Measurements from ENCODE around the gene THOC5. TPM values are rescaled to one million over a fixed set of nuclear protein-coding genes. Genes with fewer than 3 reads are reported as not detected.
A peak's percentile ranks its signal among the peaks of the same experiment; 100 is the strongest.

The THOC5 gene
- total RNA-seq (2014; rRNA removed; shearing (Covaris generic)) (50.3 and 53.4 TPM in 2 replicates), polyA plus RNA-seq (2016; fragmentation: Nextera tagmentation; extraction: Ambion mirVana) (24.3 and 24.6 TPM in 2 replicates)
- long read RNA-seq, full-length matches to known transcripts, result 31 of 41 reads
- long read RNA-seq, partial matches to known transcripts, result 3 of 41 reads
- long read RNA-seq, other reads (novel, unspliced or antisense), result 7 of 41 reads

DNA sequence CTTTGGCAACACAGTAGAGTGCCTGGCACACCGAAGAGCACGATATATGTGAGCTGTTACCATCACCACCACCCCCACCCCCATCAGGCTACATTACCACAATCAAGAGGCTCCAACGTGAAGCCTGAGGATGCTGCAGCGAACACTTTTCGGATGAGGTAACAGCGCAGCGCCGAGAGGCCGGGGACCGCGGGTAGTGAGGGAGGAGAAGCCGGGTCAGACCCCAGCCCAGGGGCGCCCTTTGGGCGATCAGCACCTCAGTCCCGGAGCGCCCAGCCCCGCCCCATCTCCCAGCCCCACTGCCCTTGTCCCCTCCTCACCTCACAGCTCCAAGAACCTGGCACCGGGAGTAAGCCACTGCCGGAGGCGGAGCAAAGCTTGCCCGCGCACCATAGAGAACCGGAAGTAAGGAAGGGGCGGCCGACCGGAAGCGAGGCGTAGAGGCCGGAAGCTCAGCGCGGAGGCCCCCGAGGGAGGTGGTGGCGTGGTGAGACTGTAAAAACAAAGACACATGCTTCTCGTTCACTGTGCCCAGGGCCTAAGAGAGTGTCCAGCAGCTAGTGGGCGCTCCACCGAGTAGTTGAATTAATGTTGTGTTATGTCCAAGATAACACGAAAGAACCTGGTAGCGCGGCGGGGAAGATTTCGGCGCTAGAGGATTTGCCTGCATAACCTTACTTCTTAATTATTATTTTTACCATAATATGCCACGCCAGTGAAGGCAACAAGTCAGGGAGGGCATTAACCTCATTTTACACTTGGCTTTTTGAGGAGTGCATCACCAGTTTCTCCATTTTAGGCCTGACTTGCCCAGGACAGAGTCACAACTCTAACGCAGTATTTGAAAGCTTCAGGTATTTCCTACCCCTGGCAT is at the start of gene THOC5:
THOC5 (minus strand) TSS at position 407 of the 874 bp plus-strand sequence. CDS start 4,610 bp downstream, outside the sequence.
- Histone ChIP-seq H3K27me3 (ENCODE audit: insufficient read depth) (no peaks in the 10 kb centered on the region), H3K36me3 (ENCODE audit: insufficient read depth) (peaks cover 38% of the 10 kb centered on the region), H3K27ac (ENCODE audit: low read depth) (peak within 1 kb of the TSS; percentile 94), H4K20me1 (replicated peaks; ENCODE audit: insufficient read depth) (no peaks in the 10 kb centered on the region; the same call in 1 of the 2 replicates), H3K4me1 (ENCODE audit: insufficient read depth) (no peaks in the 10 kb centered on the region), H2AFZ (peak within 1 kb of the TSS; percentile 96), H3F3A (replicated peaks; ENCODE audit: low read depth) (peaks cover 10% of the 10 kb centered on the region; the same call in 1 of the 2 replicates), H3K4me2 (peak within 1 kb of the TSS; percentile 75), H3K9me2 (ENCODE audit: insufficient read depth) (no peaks in the 10 kb centered on the region), H3K4me3 (peak within 1 kb of the TSS; percentile 97), H3K79me2 (replicated peaks; ENCODE audit: insufficient read depth) (peaks cover 17% of the 10 kb centered on the region)
- Mint-ChIP-seq H3K4me1 (peaks cover 3% of the 10 kb centered on the region; the same call in 2 of the 3 replicates), H3K27ac (peak within 1 kb of the TSS; percentile 95), H3K27me3 (ENCODE audit: insufficient read depth, low read depth, poor library complexity) (peaks cover 6% of the 10 kb centered on the region), H3K4me3 (peak within 1 kb of the TSS; percentile 98), H3K36me3 (ENCODE audit: low read depth) (peaks cover 68% of the 10 kb centered on the region), H3K9me3 (peaks cover 4% of the 10 kb centered on the region; the same call in 2 of the 3 replicates)
- DNase-seq (ENCODE audit: low spot score), result peak; percentile 98
- TF ChIP-seq JUNB (IDR thresholded peaks at IDR 0.05; ENCODE audit: unreplicated experiment) (no peak), POLR2AphosphoS5 (IDR thresholded peaks at IDR 0.05; ENCODE audit: low read depth) (peak; percentile 82), CREB1 (CRISPR knock-in tag; IDR thresholded peaks at IDR 0.05; ENCODE audit: low read depth) (peak; percentile 32; the same call in 1 of the 2 replicates), ZNF114 (CRISPR knock-in tag; IDR thresholded peaks at IDR 0.05) (no peak)
- TF ChIP-seq, protein P1, sequence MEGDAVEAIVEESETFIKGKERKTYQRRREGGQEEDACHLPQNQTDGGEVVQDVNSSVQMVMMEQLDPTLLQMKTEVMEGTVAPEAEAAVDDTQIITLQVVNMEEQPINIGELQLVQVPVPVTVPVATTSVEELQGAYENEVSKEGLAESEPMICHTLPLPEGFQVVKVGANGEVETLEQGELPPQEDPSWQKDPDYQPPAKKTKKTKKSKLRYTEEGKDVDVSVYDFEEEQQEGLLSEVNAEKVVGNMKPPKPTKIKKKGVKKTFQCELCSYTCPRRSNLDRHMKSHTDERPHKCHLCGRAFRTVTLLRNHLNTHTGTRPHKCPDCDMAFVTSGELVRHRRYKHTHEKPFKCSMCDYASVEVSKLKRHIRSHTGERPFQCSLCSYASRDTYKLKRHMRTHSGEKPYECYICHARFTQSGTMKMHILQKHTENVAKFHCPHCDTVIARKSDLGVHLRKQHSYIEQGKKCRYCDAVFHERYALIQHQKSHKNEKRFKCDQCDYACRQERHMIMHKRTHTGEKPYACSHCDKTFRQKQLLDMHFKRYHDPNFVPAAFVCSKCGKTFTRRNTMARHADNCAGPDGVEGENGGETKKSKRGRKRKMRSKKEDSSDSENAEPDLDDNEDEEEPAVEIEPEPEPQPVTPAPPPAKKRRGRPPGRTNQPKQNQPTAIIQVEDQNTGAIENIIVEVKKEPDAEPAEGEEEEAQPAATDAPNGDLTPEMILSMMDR (conservative IDR thresholded peaks at IDR 0.05; ENCODE audit: low read depth in 2 of 2), result peak; percentile 55 to 63
- TF ChIP-seq, protein P2, sequence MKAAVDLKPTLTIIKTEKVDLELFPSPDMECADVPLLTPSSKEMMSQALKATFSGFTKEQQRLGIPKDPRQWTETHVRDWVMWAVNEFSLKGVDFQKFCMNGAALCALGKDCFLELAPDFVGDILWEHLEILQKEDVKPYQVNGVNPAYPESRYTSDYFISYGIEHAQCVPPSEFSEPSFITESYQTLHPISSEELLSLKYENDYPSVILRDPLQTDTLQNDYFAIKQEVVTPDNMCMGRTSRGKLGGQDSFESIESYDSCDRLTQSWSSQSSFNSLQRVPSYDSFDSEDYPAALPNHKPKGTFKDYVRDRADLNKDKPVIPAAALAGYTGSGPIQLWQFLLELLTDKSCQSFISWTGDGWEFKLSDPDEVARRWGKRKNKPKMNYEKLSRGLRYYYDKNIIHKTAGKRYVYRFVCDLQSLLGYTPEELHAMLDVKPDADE (IDR thresholded peaks at IDR 0.05), result peak; percentile 79
- ATAC-seq, result peak; percentile 99

DNA sequence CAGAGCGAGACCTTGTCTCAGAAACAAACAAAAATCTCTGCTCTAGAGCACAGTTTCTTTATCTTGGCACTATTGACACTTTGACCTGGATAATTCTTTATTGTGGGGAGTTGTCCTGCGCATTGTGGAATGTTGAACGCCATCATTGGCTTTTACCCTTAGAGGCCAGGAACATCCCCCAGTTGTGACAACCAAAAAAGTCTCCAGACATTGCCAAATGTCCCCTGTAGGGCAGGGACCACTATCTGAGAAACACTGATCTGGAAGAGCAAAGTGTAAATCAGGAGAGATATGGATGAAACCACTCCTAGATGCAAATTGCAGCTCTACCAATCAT is 45.1 kb upstream of the THOC5 start:
- peak overlapping the region; percentile 93 for H2AFZ ChIP-seq
- H3K36me3 Mint-ChIP-seq (ENCODE audit: low read depth), result no peaks in the 10 kb centered on the region
- peaks cover 4% of the 10 kb centered on the region; the same call in 1 of the 2 replicates for H3K4me1 ChIP-seq (ENCODE audit: insufficient read depth)
- peaks cover 6% of the 10 kb centered on the region for H3F3A ChIP-seq (replicated peaks; ENCODE audit: low read depth)
- peak overlapping the region; percentile 77 for H3K4me2 ChIP-seq
- H3K27me3 Mint-ChIP-seq (ENCODE audit: insufficient read depth, low read depth, poor library complexity), result peaks cover 3% of the 10 kb centered on the region
- no peaks in the 10 kb centered on the region for H3K36me3 ChIP-seq (ENCODE audit: insufficient read depth)
- DNase-seq (ENCODE audit: low spot score) (no peak), ATAC-seq (no peak)
- peak overlapping the region; percentile 60 for H3K4me3 ChIP-seq
- H3K79me2 ChIP-seq (replicated peaks; ENCODE audit: insufficient read depth), result no peaks in the 10 kb centered on the region
- no peaks in the 10 kb centered on the region for H3K9me2 ChIP-seq (ENCODE audit: insufficient read depth)
- peaks cover 3% of the 10 kb centered on the region; the same call in 1 of the 3 replicates for H3K4me1 Mint-ChIP-seq
- H3K27ac ChIP-seq (ENCODE audit: low read depth), result no peak overlapping the region
- H3K27me3 ChIP-seq (ENCODE audit: insufficient read depth), result peaks cover 31% of the 10 kb centered on the region
- no peaks in the 10 kb centered on the region for H4K20me1 ChIP-seq (replicated peaks; ENCODE audit: insufficient read depth)
- peaks cover 6% of the 10 kb centered on the region; the same call in 2 of the 3 replicates for H3K9me3 Mint-ChIP-seq
- no peak overlapping the region for H3K4me3 Mint-ChIP-seq
- no peak overlapping the region for H3K27ac Mint-ChIP-seq
- no peak for TF ChIP-seq JUNB (IDR thresholded peaks at IDR 0.05; ENCODE audit: unreplicated experiment)
- TF ChIP-seq, protein P1 (conservative IDR thresholded peaks at IDR 0.05; ENCODE audit: low read depth in 2 of 2), result no peak
- no peak for TF ChIP-seq CREB1 (CRISPR knock-in tag; IDR thresholded peaks at IDR 0.05; ENCODE audit: low read depth)
- no peak for TF ChIP-seq NANOG (IDR thresholded peaks at IDR 0.05; ENCODE audit: borderline replicate concordance)
- TF ChIP-seq, protein P3, sequence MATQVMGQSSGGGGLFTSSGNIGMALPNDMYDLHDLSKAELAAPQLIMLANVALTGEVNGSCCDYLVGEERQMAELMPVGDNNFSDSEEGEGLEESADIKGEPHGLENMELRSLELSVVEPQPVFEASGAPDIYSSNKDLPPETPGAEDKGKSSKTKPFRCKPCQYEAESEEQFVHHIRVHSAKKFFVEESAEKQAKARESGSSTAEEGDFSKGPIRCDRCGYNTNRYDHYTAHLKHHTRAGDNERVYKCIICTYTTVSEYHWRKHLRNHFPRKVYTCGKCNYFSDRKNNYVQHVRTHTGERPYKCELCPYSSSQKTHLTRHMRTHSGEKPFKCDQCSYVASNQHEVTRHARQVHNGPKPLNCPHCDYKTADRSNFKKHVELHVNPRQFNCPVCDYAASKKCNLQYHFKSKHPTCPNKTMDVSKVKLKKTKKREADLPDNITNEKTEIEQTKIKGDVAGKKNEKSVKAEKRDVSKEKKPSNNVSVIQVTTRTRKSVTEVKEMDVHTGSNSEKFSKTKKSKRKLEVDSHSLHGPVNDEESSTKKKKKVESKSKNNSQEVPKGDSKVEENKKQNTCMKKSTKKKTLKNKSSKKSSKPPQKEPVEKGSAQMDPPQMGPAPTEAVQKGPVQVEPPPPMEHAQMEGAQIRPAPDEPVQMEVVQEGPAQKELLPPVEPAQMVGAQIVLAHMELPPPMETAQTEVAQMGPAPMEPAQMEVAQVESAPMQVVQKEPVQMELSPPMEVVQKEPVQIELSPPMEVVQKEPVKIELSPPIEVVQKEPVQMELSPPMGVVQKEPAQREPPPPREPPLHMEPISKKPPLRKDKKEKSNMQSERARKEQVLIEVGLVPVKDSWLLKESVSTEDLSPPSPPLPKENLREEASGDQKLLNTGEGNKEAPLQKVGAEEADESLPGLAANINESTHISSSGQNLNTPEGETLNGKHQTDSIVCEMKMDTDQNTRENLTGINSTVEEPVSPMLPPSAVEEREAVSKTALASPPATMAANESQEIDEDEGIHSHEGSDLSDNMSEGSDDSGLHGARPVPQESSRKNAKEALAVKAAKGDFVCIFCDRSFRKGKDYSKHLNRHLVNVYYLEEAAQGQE (IDR thresholded peaks at IDR 0.05; ENCODE audit: unreplicated experiment), result no peak
